HG02852 (cell line): ENCODE data around the gene ARHGAP42.
"Not testable (repeated sequence)": the region's sequence is repeated elsewhere in the genome, so short reads cannot be mapped to it uniquely, and the experiment has no call there.

Experiments used
- ATAC-seq: cut with Tn5 transposase; IDR thresholded peaks from one replicate; pipeline ENCODE4 v1.9.1; 2021; ENCODE audit warnings: mild to moderate bottlenecking, moderate library complexity; ENCODE audit not compliant: unreplicated experiment

ARHGAP42 gene

DNA sequence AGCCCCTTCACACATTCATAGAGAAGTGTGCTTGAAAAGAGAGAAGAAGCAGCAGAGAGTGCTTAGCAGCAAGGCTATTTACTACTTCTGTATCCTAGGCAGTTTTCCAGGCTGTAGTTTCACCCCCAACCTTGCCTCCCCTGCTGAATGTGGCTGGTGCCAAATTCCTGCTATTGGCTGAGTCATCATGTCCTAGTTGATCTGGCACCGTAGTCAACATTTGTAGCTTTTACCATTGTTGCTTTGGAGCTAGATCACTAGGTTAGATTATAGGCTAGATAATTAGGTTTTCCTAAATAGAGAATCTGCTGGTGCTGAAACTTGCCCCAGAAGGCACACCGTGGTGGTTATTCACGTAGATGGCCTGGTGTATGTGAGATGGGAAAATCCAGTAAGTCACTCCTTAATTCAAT lies 32.7 kb downstream of the ARHGAP42 start:
- ATAC-seq = no peak

DNA sequence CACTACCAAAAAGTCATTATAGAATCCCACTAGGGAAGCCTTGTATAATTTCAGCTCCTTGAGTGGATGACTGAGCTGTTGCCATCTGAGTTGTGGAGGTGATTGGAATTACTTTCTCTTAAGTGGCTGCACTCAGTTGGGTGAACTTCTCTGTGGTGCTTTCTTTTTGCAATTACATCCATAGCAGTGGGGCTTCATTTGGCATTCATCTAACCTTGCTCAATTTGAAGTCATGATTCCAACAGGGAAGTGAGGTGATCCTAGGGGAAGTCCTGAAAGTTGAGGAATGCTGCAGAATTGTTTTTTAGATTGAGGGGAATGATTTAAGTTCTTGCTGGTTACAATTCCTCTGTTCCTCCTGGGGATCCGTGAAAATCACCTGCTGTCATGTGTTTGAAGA lies 39.6 kb downstream of the ARHGAP42 start:
- ATAC-seq = no peak

DNA sequence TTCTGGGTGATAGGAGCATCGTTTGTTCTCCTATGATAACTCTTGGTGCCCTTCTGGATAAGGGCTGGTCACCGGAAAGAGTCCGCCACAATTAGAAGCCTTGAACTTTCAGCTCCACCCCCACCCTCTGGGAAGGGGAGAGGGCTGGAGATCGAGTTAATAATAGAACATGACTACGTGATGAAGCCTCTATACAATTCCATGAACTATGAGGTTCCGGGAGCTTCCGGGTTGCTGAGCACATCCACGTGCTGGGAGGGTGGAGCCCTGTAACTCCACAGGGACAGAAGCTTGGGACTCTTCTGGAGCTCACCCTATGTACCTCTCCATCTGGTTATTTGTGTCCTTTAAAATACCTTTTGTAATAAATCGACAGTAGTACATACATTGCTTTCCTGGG lies 40.3 kb downstream of the ARHGAP42 start:
- ATAC-seq = no peak

DNA sequence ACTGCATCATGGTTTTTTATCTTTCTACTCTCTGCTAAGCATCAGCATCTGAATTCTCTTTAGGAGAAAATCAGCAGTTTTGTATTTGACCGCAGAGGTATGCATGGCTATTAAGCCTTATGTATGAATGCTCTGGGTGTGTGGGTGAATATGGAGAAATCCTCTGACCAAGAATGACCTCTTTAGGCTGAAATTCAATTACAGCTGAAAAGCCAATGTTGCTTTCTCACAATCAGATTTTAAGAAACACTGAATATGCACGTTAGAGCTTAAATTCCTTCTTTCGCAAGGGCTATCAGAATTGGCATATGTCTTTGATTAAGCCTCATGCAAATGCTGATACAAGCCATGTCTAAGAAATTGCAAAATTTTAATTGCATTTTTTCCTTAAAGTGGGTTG lies 43.2 kb downstream of the ARHGAP42 start:
- ATAC-seq = no peak

DNA sequence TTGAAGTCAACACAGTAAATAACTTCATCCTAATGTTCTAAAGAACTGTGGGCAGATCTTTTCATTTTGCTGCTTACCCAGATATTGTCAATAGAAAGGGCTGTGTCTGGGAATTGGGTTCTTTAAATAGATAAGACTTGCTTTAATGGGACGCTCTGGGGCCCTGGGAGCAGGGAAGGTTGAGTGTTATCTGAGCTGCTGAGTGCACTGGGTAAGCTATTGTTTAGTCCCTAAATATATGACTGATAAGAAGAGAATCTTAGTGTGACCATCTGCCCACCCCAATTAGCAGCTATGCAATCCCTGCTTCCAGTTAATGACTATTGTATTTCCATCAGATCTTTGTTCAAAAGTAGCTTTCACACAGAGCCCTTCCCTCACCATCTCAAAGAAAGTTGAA lies 44.4 kb downstream of the ARHGAP42 start:
- no peak for ATAC-seq

DNA sequence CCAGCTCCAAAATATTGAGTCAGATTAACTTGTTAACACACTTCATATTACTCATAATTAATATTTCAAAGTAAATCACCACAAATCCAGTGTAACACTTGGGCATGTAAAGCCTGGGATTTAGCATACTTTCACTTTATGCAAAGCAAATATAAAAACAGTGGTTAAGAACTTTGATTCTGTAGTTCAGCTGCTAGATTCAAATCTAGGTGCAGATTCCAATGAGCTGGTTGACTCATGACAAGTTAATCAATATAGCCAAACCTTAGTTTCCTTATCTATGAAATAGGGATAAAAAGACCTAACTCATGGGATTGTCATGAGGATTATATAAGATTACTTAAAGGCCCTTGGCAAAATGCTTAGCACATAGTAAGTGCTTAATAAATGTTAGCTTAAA lies 45.9 kb downstream of the ARHGAP42 start:
- no peak for ATAC-seq

DNA sequence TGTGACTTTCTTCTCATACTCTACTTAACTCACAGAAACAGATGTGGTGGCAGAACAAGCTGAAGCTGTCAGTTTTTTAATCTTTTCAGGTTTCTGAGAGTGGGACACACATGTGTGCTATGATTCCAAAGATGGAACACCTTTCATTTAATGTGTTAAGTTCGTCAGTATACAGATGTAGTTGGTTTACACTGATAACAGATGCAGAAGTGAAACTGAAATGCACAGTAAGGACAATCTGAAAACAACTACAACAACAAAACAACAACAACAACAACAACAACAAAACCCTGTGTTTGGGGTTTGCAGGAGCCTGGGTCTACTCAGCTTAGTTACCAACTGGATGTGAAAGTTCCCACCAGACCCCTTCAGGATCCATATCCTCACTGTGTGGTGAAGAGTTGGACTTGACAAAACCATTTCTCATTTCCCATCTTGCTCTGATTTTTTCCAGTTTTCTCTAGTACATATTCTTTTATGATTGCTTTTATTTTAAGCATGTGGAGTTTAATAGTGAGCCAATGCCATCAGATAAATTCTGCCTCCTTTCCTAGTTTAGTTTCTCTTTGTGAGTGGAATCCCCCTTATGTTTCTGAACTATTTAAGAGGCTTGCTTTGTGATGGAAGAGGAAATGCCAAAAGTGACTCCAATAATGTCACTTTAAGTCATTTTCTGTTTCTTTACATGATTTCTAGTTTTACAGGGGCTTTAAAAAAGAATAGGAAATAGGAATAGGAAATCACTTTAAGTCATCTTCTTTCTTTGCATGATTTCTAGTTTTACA lies 47.8 kb downstream of the ARHGAP42 start:
- peak; percentile 60 for ATAC-seq

DNA sequence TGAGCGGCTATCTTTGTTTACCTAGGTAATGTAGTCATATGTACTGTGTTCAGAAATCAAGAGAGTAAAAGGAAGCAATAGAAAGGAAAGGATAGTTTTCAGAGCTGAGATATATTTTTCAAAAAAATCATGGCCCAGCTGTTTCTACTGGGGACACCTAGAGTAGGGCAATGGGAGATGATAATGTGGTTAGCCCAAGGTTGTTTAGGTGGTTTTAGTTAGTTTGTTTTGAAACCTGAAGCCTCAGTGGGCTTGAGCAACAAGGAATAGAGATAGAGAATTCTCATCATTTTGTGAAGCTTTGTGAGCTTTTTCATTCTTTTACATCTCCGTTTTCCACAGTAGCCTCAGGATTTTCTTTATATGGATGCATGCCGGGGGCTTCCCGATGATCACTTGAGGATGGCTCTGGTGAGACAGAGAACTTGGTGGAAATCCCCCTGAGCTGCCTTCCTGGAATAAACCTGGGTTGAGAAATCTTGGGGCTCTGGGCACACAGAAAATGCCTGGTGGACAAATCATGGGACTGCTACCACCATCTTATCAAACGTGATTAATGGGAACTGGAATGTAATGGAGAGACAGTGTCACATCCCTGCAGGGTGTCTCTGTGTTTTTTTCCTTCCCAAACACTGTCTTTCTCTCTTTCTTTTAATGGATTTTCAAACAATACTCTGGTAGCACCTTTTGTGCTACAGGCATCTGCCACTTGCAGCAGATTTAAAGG lies 49.0 kb downstream of the ARHGAP42 start:
- ATAC-seq = no peak

DNA sequence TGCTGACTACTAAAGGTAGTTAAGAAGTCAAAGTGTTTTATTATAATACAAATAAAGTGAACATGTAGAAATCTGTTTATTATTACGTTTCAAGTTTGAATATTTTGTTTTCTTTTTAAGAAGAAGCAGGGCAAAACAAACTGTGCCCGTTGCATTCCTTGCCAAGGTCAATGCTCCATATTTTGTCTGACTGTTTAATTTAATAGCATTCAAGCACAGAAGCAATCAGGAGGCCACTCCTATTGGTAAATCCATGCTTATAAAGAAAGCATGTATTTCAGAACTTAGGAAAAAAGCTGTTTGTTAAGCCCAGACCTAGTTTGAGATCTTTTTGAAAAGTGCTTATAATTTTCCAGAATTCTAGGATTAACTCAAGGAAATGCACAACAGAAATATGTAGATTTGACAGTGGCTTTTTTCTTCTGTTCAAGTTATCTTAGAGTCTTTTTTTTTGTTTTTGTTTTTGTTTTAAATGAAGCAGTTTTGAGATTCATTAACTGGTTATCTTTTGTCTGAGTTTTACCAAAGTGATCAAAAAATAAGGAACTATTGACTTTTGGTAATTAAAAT lies 51.7 kb downstream of the ARHGAP42 start:
- no peak for ATAC-seq

DNA sequence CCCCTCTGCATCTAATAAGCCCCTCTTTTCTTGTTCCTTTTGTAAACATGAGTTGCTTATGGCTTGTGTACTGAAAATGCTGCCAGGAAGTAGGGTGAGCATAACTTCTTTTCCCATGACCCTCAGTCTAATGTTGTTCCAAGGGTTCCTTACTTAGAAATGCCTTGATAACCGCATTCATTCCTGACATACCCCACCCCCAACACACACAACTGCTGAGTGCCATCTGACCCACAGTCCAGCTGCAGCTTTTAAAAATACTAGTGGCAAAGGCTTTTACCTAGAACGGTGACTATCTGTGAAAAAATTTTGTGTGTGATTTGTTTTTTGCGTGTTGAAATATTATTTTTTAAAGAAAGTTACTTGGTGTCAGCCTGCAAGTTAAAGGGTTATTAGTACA lies 52.6 kb downstream of the ARHGAP42 start:
- ATAC-seq = no peak

DNA sequence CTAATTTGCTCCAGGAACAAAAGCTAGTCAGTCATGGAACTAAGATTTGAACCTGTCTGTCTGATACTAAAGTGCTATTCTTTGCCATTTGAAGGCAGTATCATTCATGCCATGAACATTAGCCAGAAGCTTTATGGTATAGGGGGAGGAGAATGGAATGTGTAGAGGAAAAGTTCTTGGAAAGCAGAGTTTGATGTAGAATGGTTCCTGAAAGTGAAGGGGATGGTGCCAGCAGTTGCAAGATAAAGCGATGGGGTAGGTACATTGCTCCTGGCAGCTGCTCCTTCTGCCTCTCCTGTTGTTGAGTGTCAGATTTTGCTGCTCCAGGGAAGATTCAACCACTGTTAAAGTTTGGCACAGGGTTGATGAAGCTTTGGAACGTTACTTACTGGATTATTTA lies 53.4 kb downstream of the ARHGAP42 start:
- no peak for ATAC-seq

DNA sequence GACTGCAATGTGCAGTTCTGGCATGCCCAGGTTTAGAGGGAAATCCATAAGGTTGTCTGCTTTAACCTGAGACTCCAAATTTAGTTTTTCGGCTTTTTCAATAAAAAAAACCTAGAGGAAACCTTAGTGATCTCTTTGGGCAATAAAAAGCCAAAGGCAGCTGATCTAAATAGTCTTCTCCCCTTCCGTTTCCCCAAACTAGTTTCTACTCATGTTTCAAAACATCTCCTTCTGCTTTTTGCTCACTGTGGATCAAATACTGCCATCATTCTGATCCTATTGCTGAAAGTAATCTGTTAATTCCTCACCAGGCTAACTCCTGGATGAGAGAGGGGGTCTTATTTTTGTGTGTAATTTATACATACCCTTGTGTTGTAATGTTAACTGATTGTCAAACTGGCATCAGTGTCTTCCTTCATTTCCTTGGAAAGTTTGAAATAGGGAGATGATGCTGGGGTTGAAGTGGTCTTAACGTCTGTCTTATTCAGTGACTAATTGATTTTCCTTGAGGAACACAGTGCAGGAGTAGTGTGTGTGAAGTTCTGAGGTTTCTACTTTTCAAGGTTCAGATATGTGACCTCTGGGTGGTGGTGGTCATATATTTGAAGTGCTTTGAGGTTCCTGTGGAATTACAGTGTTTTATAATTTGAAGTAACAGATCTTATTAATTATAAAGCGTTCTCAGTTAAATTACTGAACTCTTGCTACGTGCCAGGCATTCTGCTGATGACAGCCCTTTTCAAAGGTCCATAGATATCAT lies 55.0 kb downstream of the ARHGAP42 start:
- ATAC-seq = peak; percentile 10

DNA sequence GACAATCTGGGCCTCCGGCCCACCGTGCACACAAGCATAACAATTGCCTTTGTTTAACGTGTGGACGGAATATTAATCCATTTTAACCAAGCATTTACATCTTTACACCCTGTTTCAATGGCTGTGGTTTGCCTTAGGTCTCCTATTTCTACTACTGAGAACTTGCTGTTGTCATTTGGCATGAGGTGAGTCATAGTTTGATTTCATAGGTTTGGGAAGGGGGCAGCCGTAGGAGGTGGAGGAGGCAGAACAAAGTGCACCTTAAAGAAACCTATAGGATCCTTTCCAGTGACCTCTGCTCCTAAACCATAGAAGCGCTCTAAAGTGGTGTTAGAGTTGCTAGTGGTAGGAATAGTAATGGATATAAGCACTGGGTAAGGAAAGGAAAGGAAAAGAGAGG lies 59.4 kb downstream of the ARHGAP42 start:
- ATAC-seq = no peak

DNA sequence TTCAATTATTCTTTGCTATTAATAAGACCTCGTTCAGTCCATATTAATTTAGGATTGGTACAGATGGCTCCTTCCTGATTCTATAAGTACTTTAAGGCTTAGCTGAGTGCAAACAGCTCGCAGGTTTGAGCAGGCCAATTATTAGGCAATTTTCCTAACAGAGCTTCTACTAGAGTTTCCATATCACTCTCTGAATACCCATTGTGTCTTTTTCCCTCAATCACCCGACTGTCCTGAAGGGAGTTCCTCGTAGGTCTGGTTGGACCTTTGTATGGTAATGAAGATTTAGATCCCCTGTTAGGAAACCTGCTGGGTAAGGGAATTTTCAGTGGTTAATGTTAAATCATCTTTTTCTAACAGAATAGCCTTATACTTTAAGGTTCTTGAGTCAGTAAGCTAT lies 61.1 kb downstream of the ARHGAP42 start:
- no peak for ATAC-seq

DNA sequence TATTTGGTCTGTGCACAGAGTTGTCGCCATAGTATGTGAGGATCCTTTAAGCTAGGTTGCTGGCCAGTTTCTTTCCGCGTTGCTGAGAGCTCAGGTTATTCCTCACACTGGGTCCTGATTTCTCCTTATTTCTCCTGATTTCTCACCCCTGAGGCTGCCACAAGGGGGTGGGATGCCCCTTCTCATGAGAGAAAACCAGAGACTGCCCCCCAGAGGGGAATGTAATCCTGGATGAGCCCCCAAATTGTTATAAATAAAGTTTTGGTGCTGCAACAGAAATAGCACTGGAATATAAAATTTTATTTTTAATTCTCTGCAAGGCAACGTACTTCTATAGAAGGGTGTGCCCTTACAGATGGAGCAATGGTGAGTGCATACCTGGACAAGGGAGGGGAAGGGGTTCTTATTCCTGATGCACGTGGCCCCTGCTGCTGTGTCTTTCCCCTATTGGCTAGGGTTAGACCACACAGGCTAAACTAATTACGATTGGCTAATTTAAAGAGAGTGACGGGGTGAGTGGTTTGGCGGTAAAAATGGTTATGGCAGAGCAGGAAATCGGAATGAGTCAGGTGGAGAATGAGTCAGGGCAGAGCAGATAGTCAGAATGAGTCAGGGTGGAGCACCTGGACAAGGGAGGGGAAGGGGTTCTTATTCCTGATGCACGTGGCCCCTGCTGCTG lies 62.9 kb downstream of the ARHGAP42 start:
- ATAC-seq = not testable (repeated sequence)

DNA sequence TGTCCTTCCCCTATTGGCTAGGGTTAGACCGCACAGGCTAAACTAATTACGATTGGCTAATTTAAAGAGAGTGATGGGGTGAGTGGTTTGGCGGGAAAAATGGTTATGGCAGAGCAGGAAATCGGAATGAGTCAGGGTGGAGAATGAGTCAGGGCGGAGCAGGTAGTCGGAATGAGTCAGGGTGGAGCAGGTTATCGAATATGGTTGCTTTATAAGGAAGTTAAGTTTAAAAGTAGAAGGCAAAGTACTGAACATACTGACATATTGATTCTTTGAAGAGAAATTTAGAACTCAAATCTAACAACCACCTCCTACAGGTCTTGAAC lies 63.4 kb downstream of the ARHGAP42 start:
- not testable (repeated sequence) for ATAC-seq

DNA sequence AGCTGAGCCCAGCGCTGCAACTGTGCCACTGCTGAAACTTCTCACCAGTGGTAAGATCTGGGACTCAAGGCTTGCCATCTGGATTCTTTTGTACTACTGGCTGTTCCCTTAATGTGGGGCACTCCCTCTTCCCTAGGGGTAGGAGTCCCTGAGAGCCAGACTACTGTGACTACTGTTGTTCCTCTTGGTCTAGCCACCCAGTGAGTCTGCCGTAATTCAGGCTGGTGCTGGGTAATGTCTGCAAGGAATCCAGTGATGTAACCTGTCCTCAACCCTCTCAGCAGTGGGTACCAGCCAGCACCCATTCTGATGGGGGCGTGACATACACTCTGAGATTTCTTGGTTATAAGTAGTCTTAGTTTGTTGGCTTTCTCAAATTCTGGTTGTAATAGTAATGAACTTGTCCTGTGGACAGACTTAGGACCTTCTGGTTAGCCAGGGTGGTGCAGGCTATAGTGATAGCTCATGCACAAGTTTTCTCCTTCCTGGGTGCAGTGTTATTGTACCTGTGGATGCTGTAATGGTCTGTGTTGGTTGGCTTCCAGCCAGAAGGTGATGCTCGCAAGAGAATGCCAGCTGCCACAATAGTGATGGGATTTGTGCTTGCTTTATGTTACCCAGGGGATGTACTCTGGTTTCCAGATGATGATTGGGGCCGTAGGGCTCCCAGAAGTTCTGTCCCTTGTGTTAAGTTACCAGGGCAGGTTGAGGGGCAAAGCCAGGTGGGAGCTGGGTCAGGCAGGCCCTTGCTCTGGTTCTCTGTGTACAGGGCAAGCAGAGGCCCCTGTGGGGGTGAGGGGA lies 65.5 kb downstream of the ARHGAP42 start:
- no peak for ATAC-seq

DNA sequence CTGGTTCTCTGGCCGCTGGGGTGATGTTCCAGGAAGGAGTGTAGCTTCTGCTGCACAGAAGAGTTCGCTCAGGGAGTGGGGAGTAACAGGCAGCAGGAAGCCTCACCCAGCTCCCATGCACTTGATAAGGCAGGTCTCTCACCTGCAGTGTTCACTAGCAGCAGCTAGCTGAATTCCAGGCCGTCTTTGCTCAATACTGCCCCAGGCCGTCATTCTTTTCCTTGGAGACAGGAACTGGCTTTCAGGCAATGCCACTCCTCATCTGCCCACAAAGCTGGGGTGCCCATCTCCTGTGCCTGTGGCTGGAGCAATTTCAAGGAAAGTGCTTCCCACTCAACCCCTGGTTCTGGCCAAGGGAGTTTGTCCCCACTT lies 66.1 kb downstream of the ARHGAP42 start:
- no peak for ATAC-seq

DNA sequence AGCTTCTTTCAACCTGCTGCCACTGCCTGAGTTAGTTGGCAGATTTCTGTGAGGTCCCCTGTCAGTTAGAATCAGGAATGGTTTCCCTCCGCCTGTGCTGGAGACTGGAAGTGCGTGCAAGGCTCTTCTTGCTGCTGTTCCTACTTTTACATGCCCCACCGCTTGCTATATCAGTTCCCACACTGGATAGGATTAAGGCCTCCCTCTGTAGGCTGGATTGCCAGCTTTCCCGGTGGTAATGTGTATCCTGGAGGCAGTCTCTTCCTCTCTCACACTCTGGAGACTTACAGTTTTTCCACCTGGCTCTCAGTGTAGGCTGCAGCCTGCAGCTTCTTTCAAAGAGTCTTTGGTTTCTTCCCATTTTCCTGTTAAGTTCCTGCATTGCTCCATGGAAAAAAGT lies 66.5 kb downstream of the ARHGAP42 start:
- no peak for ATAC-seq

DNA sequence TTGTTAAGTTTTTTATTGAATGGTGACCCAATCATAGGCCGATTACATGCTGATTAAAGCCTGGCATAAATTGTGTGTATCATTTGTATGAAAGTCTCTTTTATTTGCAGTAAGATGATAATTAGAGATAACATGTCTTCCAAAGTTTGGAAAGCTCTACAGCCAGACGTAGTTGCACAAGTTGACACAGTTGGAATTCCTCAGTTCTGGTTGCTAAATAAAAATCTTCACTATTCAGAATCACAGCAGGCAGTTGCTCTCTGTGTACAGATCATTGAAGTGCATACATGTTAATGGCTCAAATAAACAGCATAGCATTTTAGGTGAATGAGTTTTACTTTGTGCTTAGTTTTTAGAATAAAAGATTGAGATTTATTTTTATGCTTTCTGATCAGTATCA lies 69.5 kb downstream of the ARHGAP42 start:
- ATAC-seq = no peak
